Fibroblast of pulmonary artery (primary cell): ENCODE measurements around the gene VPS13A.

Source experiments
- DNase-seq: peaks from one replicate; pipeline ENCODE4 v3.0.0-alpha.2; 2010; ENCODE audit warnings: low read depth
- H3K4me3 ChIP-seq: replicated peaks from 2 replicates; pipeline ENCODE4 v1.5.1; 2011; ENCODE audit warnings: low read depth, mild to moderate bottlenecking, control low read depth, low read length, moderate library complexity
- CTCF ChIP-seq: IDR thresholded peaks from 2 replicates; pipeline ENCODE4 v1.5.1; 2011; ENCODE audit warnings: mild to moderate bottlenecking, control low read depth, low read length, inconsistent platforms; ENCODE audit errors: missing control alignments

VPS13A gene

GRCh38 chr9:77183581-77183980, 6.2 kb downstream of the VPS13A start:
- DNase-seq: no peak
- no peak for TF ChIP-seq CTCF
- no peak overlapping the region for H3K4me3 ChIP-seq

- no peak for DNase-seq
- no peak overlapping the region for H3K4me3 ChIP-seq
- no peak for TF ChIP-seq CTCF
These were observed 10.9 kb downstream of the VPS13A start for GRCh38 chr9:77188242-77188641.

- H3K4me3 ChIP-seq: no peak overlapping the region
- no peak for TF ChIP-seq CTCF
- DNase-seq: no peak
These were observed 17.1 kb downstream of the VPS13A start for GRCh38 chr9:77194423-77194822.

- peak; percentile 10 for DNase-seq
- no peak for TF ChIP-seq CTCF
- no peak overlapping the region for H3K4me3 ChIP-seq
These were observed 32.8 kb downstream of the VPS13A start for GRCh38 chr9:77210116-77210515.

GRCh38 chr9:77211561-77211960, 34.2 kb downstream of the VPS13A start:
- no peak for TF ChIP-seq CTCF
- no peak overlapping the region for H3K4me3 ChIP-seq
- no peak for DNase-seq

GRCh38 chr9:77212801-77213200, 35.5 kb downstream of the VPS13A start:
- no peak for TF ChIP-seq CTCF
- H3K4me3 ChIP-seq: no peak overlapping the region
- no peak for DNase-seq

- peak; percentile 24 for TF ChIP-seq CTCF
- DNase-seq: peak; percentile 41
These were observed 38.5 kb downstream of the VPS13A start for GRCh38 chr9:77215874-77216273.

More at GRCh38 chr9:77215874-77216273, 38.5 kb downstream of the VPS13A start:
- H3K4me3 ChIP-seq: no peak overlapping the region
